ENCODE results near the gene CRABP1.

DNA sequence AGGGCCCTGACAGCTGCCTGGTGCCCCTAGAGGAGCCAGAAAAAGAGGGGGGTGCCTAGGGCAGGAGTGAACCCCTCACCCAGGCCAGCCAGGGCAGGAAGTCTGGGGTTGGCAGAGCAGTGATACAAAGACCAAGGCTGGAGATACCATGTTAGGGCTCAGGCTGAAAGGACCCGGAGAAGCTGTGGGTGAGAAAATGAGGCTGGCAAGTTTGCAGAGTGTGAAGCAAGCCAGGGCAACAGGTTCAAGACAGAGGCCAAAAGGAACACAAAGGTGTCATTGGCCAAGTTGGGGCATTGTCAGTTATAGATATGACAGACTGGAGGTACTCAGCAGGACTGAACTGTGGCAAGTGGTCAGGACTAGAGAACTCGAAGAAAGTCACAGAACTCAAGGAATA, 57.2 kb downstream of the CRABP1 start:
- TF ChIP-seq CREM (CRISPR knock-in tag; IDR thresholded peaks at IDR 0.05) (no peak), MAX (CRISPR knock-in tag; IDR thresholded peaks at IDR 0.05) (no peak), TEAD1 (CRISPR knock-in tag; IDR thresholded peaks at IDR 0.05) (no peak), NFE2L1 (CRISPR knock-in tag; IDR thresholded peaks at IDR 0.05) (no peak), CREB1 (CRISPR knock-in tag; IDR thresholded peaks at IDR 0.05) (no peak), CBFB (CRISPR knock-in tag; IDR thresholded peaks at IDR 0.05; ENCODE audit: low read depth) (no peak), NR2C2 (CRISPR knock-in tag; IDR thresholded peaks at IDR 0.05) (no peak), JUN (CRISPR knock-in tag; IDR thresholded peaks at IDR 0.05) (no peak), ETV6 (CRISPR knock-in tag; IDR thresholded peaks at IDR 0.05) (no peak), FOXK1 (CRISPR knock-in tag; IDR thresholded peaks at IDR 0.05) (no peak), FOXJ3 (CRISPR knock-in tag; IDR thresholded peaks at IDR 0.05; ENCODE audit: borderline replicate concordance) (no peak), NR3C1 (CRISPR knock-in tag; conservative IDR thresholded peaks at IDR 0.05; ENCODE audit: low read depth) (no peak)
- TF ChIP-seq, protein P1, sequence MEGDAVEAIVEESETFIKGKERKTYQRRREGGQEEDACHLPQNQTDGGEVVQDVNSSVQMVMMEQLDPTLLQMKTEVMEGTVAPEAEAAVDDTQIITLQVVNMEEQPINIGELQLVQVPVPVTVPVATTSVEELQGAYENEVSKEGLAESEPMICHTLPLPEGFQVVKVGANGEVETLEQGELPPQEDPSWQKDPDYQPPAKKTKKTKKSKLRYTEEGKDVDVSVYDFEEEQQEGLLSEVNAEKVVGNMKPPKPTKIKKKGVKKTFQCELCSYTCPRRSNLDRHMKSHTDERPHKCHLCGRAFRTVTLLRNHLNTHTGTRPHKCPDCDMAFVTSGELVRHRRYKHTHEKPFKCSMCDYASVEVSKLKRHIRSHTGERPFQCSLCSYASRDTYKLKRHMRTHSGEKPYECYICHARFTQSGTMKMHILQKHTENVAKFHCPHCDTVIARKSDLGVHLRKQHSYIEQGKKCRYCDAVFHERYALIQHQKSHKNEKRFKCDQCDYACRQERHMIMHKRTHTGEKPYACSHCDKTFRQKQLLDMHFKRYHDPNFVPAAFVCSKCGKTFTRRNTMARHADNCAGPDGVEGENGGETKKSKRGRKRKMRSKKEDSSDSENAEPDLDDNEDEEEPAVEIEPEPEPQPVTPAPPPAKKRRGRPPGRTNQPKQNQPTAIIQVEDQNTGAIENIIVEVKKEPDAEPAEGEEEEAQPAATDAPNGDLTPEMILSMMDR (IDR thresholded peaks at IDR 0.05): no peak
